ENCODE results near the gene DHCR7.

DHCR7 gene

GRCh38 chr11:71437879-71438278, 10.3 kb downstream of the DHCR7 start:
- TF ChIP-seq CTCF (IDR thresholded peaks at IDR 0.05), result no peak
- H3K27ac ChIP-seq, result no peak overlapping the region
- no peak overlapping the region for H3K4me3 ChIP-seq
- DNase-seq (ENCODE audit: low spot score), result no peak

GRCh38 chr11:71437399-71437798, 10.8 kb downstream of the DHCR7 start:
- Histone ChIP-seq H3K27ac (no peak overlapping the region), H3K4me3 (no peak overlapping the region)
- DNase-seq (ENCODE audit: low spot score), result no peak
- TF ChIP-seq CTCF (IDR thresholded peaks at IDR 0.05), result no peak

- Histone ChIP-seq H3K4me3 (no peak overlapping the region), H3K27ac (no peak overlapping the region)
- no peak for TF ChIP-seq CTCF (IDR thresholded peaks at IDR 0.05)
- DNase-seq (ENCODE audit: low spot score), result no peak
These were observed 11.3 kb downstream of the DHCR7 start for GRCh38 chr11:71436861-71437260.

- TF ChIP-seq CTCF (IDR thresholded peaks at IDR 0.05), result no peak
- H3K4me3 ChIP-seq, result no peak overlapping the region
- no peak for DNase-seq (ENCODE audit: low spot score)
- H3K27ac ChIP-seq, result no peak overlapping the region
These were observed 12.8 kb downstream of the DHCR7 start for GRCh38 chr11:71435278-71435951.

GRCh38 chr11:71434576-71435130, 13.5 kb downstream of the DHCR7 start:
- no peak overlapping the region for H3K4me3 ChIP-seq
- DNase-seq (ENCODE audit: low spot score), result no peak
- H3K27ac ChIP-seq, result no peak overlapping the region
- TF ChIP-seq CTCF (IDR thresholded peaks at IDR 0.05), result no peak

- no peak for DNase-seq (ENCODE audit: low spot score)
- Histone ChIP-seq H3K27ac (peak overlapping the region in 1 of 2 donors; percentile 82), H3K4me3 (no peak overlapping the region)
- no peak for TF ChIP-seq CTCF (IDR thresholded peaks at IDR 0.05)
These were observed 14.3 kb downstream of the DHCR7 start for GRCh38 chr11:71433648-71434450.
